Prostate gland (tissue), 2 donors: ENCODE results near the gene NCKIPSD. TPM values are rescaled to one million over a fixed set of nuclear protein-coding genes. Genes with fewer than 3 reads are reported as not detected.
A peak's percentile ranks its signal among the peaks of the same experiment; 100 is the strongest.
"Not testable (repeated sequence)": the region's sequence is repeated elsewhere in the genome, so short reads cannot be mapped to it uniquely, and the experiment has no call there.

Source experiments
- DNase-seq: peaks from one replicate; pipeline ENCODE4 v3.0.0-alpha.2; 2019; ENCODE audit warnings: low spot score
- H3K27ac ChIP-seq, 2 donors: fragments of 200-600 bp; sonication (generic); 2 replicates each; pipeline ENCODE4 v1.5.1; 2017 to 2019
- H3K27me3 ChIP-seq: fragments of 200-600 bp; sonication (generic); replicated peaks from 2 replicates; pipeline ENCODE4 v1.5.1; 2019; ENCODE audit not compliant: insufficient read depth
- H3K36me3 ChIP-seq, 2 donors: fragments of 200-600 bp; sonication (generic); 1 replicate in 1 of 2; 2 replicates in 1 of 2; pipeline versions ENCODE4 v1.5.1 to v1.8.1; 2017 to 2019
- H3K4me1 ChIP-seq: fragments of 200-600 bp; sonication (generic); replicated peaks from 2 replicates; pipeline ENCODE4 v1.5.1; 2019
- H3K4me3 ChIP-seq, 2 donors: fragments of 200-600 bp; sonication (generic); 2 replicates each; pipeline ENCODE4 v1.5.1; 2017 to 2019
- H3K9me3 ChIP-seq: fragments of 200-600 bp; sonication (generic); 2 replicates; pipeline ENCODE4 v1.5.1; 2017
- CTCF ChIP-seq, 4 experiments: fragments of 200-600 bp in 2 of 4; fragments of 450-650 bp in 2 of 4; sonication (generic) in 2 of 4; IDR thresholded peaks; 1 replicate in 3 of 4; 2 replicates in 1 of 4; pipeline ENCODE4 v1.5.1; 2016 to 2019; ENCODE audit warnings: antibody characterized with exemption in 4 of 4, mild to moderate bottlenecking in 2 of 4, moderate library complexity in 2 of 4
- POLR2A ChIP-seq: fragments of 450-650 bp; IDR thresholded peaks from one replicate; pipeline ENCODE4 v1.6.1; 2016; ENCODE audit warnings: antibody characterized with exemption, mild to moderate bottlenecking
- POLR2AphosphoS5 ChIP-seq: sonication (generic); formaldehyde crosslinking; IDR thresholded peaks from one replicate; pipeline ENCODE4 v1.6.1; 2017; ENCODE audit warnings: antibody characterized with exemption
- WGBS: methylation state at CpG from one replicate; pipeline ENCODE4 v1.1.5; 2018; 5-methylcytosine and 5-hydroxymethylcytosine counted together
- intact Hi-C: fragments of 100-400 bp; cut with DNase I; formaldehyde crosslinking; loops from one replicate; pipeline ENCODE4 v1.14.2; 2022
- total RNA-seq, 2 donors: library from RNA; depleted of rRNA; stranded (reverse); fragments of >200 nt; gene quantifications; one replicate each; pipeline ENCODE4 v1.1.0, GENCODE V29; 2016

The NCKIPSD gene
- 10 to 100 TPM; 32.9 to 83.3 TPM for total RNA-seq

- intact Hi-C loops = loop anchor here (2.0 to 5.0 kb wide), 3 partner anchors 55 to 161 kb away; partner anchors contain the start of genes PFKFB4 and PRKAR2A
- no peaks in the 10 kb centered on the region for H3K9me3 ChIP-seq
- no peaks in the 10 kb centered on the region for H3K27me3 ChIP-seq
- WGBS = under 1% methylated on average over 77 of the region's 97 CpGs
- DNase-seq = peak; percentile 86
- peaks cover 11 to 30% of the 10 kb centered on the region in 2 donors for H3K36me3 ChIP-seq
- peak within 1 kb of the TSS; percentile 90 to 91 for H3K27ac ChIP-seq
- peak within 1 kb of the TSS; percentile 89 to 95 for H3K4me3 ChIP-seq
- TF ChIP-seq CTCF (IDR thresholded peaks at IDR 0.05) = peak; percentile 83 to 93 (median 88)
- peak; percentile 81 for TF ChIP-seq POLR2A
- TF ChIP-seq POLR2AphosphoS5 = peak; percentile 23
- H3K4me1 ChIP-seq = peaks cover 3% of the 10 kb centered on the region
Measured at GRCh38 chr3:48685603-48686511, at the start of gene NCKIPSD. TSS of gene NCKIPSD (minus strand) at chr3:48685915. CDS start at chr3:48685807, 108 bp downstream.

- Histone ChIP-seq H3K27ac (peak overlapping the region in 1 of 2 donors; percentile 31), H3K4me1 (peaks cover 24% of the 10 kb centered on the region)
- DNase-seq, H3K27me3 ChIP-seq, H3K36me3 ChIP-seq, H3K9me3 ChIP-seq, intact Hi-C loops, H3K4me3 ChIP-seq: not testable (repeated sequence)
- WGBS = 24% methylated on average over 8 of the region's 8 CpGs
- TF ChIP-seq POLR2AphosphoS5 = peak; percentile 29
Measured at GRCh38 chr3:48735075-48735767, 49.5 kb upstream of the NCKIPSD start.

GRCh38 chr3:48734541-48734940, 48.8 kb upstream of the NCKIPSD start:
- DNase-seq, H3K9me3 ChIP-seq, H3K27me3 ChIP-seq, H3K4me3 ChIP-seq, H3K36me3 ChIP-seq, intact Hi-C loops: not testable (repeated sequence)
- WGBS = 79% methylated on average over 10 of the region's 25 CpGs
- Histone ChIP-seq H3K27ac (peak overlapping the region in 1 of 2 donors; percentile 31), H3K4me1 (peaks cover 17% of the 10 kb centered on the region)

GRCh38 chr3:48733752-48734518, 48.2 kb upstream of the NCKIPSD start:
- H3K27me3 ChIP-seq, H3K4me3 ChIP-seq, H3K27ac ChIP-seq, H3K36me3 ChIP-seq, H3K9me3 ChIP-seq, DNase-seq, intact Hi-C loops: not testable (repeated sequence)
- WGBS = 93% methylated on average over 9 of the region's 53 CpGs
- peaks cover 11% of the 10 kb centered on the region for H3K4me1 ChIP-seq

GRCh38 chr3:48727511-48727910, 41.8 kb upstream of the NCKIPSD start:
- intact Hi-C loops = no loop called here
- DNase-seq = no peak
- H3K27me3 ChIP-seq = no peaks in the 10 kb centered on the region
- no peak for TF ChIP-seq CTCF (IDR thresholded peaks at IDR 0.05)
- TF ChIP-seq POLR2AphosphoS5 = no peak
- no peaks in the 10 kb centered on the region for H3K36me3 ChIP-seq
- 93% methylated on average over 7 of the region's 8 CpGs for WGBS
- peaks cover 4% of the 10 kb centered on the region for H3K4me1 ChIP-seq
- no peaks in the 10 kb centered on the region for H3K9me3 ChIP-seq
- no peak overlapping the region for H3K4me3 ChIP-seq
- no peak overlapping the region for H3K27ac ChIP-seq

GRCh38 chr3:48725185-48725855, 39.6 kb upstream of the NCKIPSD start:
- H3K4me1 ChIP-seq, H3K36me3 ChIP-seq, intact Hi-C loops, H3K9me3 ChIP-seq, H3K27ac ChIP-seq, DNase-seq, H3K27me3 ChIP-seq, H3K4me3 ChIP-seq: not testable (repeated sequence)
- 95% methylated on average over 8 of the region's 8 CpGs for WGBS
